ENCODE results near the gene RAI1. TPM values are rescaled to one million over a fixed set of nuclear protein-coding genes. Genes with fewer than 3 reads are reported as not detected.

The RAI1 gene
- total and polyA plus RNA-seq, 2 of the 13 experiments (the other 11 are each of a cell fraction or from before 2014, with no cell fraction given), result 3.4 to 5.2 TPM

GRCh38 chr17:17849147-17849820, 168.0 kb downstream of the RAI1 start (continued):
- TF ChIP-seq ZSCAN20 (CRISPR knock-in tag; IDR thresholded peaks at IDR 0.05; ENCODE audit: borderline replicate concordance) (no peak), ARID5B (CRISPR knock-in tag; IDR thresholded peaks at IDR 0.05) (peak; percentile 59), ZNF282 (IDR thresholded peaks at IDR 0.05; ENCODE audit: partially characterized antibody) (no peak), POLR2AphosphoS2 (IDR thresholded peaks at IDR 0.05; ENCODE audit: low read depth, low read length) (no peak), RXRB (CRISPR knock-in tag; IDR thresholded peaks at IDR 0.05; ENCODE audit: borderline replicate concordance) (peak; percentile 49), ZFP37 (CRISPR knock-in tag; IDR thresholded peaks at IDR 0.05; ENCODE audit: borderline replicate concordance) (no peak), MAZ (IDR thresholded peaks at IDR 0.05; ENCODE audit: borderline replicate concordance, low read depth, low read length) (no peak), MAZ (CRISPR knock-in tag; IDR thresholded peaks at IDR 0.05; ENCODE audit: low read depth) (no peak), KDM2A (CRISPR knock-in tag; IDR thresholded peaks at IDR 0.05; ENCODE audit: borderline replicate concordance, low read depth) (peak; percentile 46), ZMYM4 (CRISPR knock-in tag; IDR thresholded peaks at IDR 0.05) (0 out of 2 replicates have a peak, but pooled peaks have one; percentile 11), ARNTL (CRISPR knock-in tag; IDR thresholded peaks at IDR 0.05) (peak; percentile 90), ZNF792 (CRISPR knock-in tag; IDR thresholded peaks at IDR 0.05) (0 out of 2 replicates have a peak, but pooled peaks have one; percentile 53), MEIS2 (CRISPR knock-in tag; IDR thresholded peaks at IDR 0.05) (no peak; the same call in 1 of the 2 replicates), ZNF143 (CRISPR knock-in tag; IDR thresholded peaks at IDR 0.05) (peak; percentile 76), KAT8 (CRISPR knock-in tag; IDR thresholded peaks at IDR 0.05) (peak; percentile 72), JUN (CRISPR knock-in tag; IDR thresholded peaks at IDR 0.05) (no peak), NFYB (CRISPR knock-in tag; IDR thresholded peaks at IDR 0.05) (peak; percentile 21; the same call in 1 of the 2 replicates), ZNF790 (CRISPR knock-in tag; IDR thresholded peaks at IDR 0.05; ENCODE audit: borderline replicate concordance) (no peak), FOXC1 (CRISPR knock-in tag; IDR thresholded peaks at IDR 0.05; ENCODE audit: borderline replicate concordance) (0 out of 2 replicates have a peak, but pooled peaks have one; percentile 27), TBX2 (CRISPR knock-in tag; IDR thresholded peaks at IDR 0.05; ENCODE audit: borderline replicate concordance) (peak; percentile 64; the same call in 1 of the 2 replicates), ZC3H4 (CRISPR knock-in tag; IDR thresholded peaks at IDR 0.05; ENCODE audit: borderline replicate concordance) (no peak), SOX5 (CRISPR knock-in tag; IDR thresholded peaks at IDR 0.05; ENCODE audit: borderline replicate concordance) (peak; percentile 56; the same call in 1 of the 2 replicates), LCORL (IDR thresholded peaks at IDR 0.05) (no peak), LCORL (CRISPR knock-in tag; IDR thresholded peaks at IDR 0.05) (0 out of 2 replicates have a peak, but pooled peaks have one; percentile 27)
- TF ChIP-seq, protein P1, sequence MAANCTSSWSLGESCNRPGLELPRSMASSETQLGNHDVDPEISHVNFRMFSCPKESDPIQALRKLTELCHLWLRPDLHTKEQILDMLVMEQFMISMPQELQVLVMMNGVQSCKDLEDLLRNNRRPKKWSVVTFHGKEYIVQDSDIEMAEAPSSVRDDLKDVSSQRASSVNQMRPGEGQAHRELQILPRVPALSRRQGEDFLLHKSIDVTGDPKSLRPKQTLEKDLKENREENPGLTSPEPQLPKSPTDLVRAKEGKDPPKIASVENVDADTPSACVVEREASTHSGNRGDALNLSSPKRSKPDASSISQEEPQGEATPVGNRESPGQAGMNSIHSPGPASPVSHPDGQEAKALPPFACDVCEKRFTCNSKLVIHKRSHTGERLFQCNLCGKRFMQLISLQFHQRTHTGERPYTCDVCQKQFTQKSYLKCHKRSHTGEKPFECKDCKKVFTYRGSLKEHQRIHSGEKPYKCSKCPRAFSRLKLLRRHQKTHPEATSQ (CRISPR knock-in tag; IDR thresholded peaks at IDR 0.05; ENCODE audit: borderline replicate concordance), result no peak
- TF ChIP-seq, protein P2, sequence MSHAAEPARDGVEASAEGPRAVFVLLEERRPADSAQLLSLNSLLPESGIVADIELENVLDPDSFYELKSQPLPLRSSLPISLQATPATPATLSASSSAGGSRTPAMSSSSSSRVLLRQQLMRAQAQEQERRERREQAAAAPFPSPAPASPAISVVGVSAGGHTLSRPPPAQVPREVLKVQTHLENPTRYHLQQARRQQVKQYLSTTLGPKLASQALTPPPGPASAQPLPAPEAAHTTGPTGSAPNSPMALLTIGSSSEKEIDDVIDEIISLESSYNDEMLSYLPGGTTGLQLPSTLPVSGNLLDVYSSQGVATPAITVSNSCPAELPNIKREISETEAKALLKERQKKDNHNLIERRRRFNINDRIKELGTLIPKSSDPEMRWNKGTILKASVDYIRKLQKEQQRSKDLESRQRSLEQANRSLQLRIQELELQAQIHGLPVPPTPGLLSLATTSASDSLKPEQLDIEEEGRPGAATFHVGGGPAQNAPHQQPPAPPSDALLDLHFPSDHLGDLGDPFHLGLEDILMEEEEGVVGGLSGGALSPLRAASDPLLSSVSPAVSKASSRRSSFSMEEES (CRISPR knock-in tag; IDR thresholded peaks at IDR 0.05), result peak; percentile 86

Measured in HepG2 (cell line).